RWPE1 (cell line): ENCODE results near the gene CAB39L.

Source experiments
- CTCF ChIA-PET: fragments of 350-600 bp; sonication (Branson Sonifier 250); formaldehyde crosslinking; extraction: SDS; loops from one replicate; lab custom pipeline; 2021; lab: Yijun Ruan, JAX
- POLR2A ChIA-PET: fragments of 400-600 bp; formaldehyde crosslinking; extraction: SDS; loops from one replicate; lab custom pipeline; 2020; ENCODE audit warnings: antibody characterized with exemption; ENCODE audit not compliant: low non-redundant PET; lab: Yijun Ruan, JAX
- DNase-seq: peaks from one replicate; pipeline ENCODE4 v3.0.0; 2012; ENCODE audit warnings: low spot score
- H3K27ac ChIP-seq: fragments of 450-650 bp; 2 replicates; pipeline ENCODE4 v1.5.1; 2017
- CTCF ChIP-seq: fragments of 450-650 bp; conservative IDR thresholded peaks from 2 replicates; pipeline ENCODE4 v1.5.1; 2017; ENCODE audit warnings: low read depth, mild to moderate bottlenecking

CAB39L gene

GRCh38 chr13:49368688-49369087, 75.2 kb downstream of the CAB39L start:
- TF ChIP-seq CTCF: no peak
- DNase-seq: no peak
- ChIA-PET POLR2A (no interaction called here), CTCF (interaction anchor here (0.7 kb wide), 1 partner anchor 11 kb away, joined by 3 read pairs; no protein-coding TSS in a partner anchor)
- H3K27ac ChIP-seq: no peak overlapping the region

GRCh38 chr13:49367640-49368422, 76.0 kb downstream of the CAB39L start:
- H3K27ac ChIP-seq: no peak overlapping the region
- POLR2A ChIA-PET: no interaction called here
- CTCF ChIA-PET: no interaction called here
- DNase-seq: no peak
- no peak for TF ChIP-seq CTCF

GRCh38 chr13:49366841-49367240, 77.0 kb downstream of the CAB39L start:
- no peak for DNase-seq
- POLR2A ChIA-PET: no interaction called here
- CTCF ChIA-PET: no interaction called here

GRCh38 chr13:49357694-49358093, 86.2 kb downstream of the CAB39L start:
- no peak for TF ChIP-seq CTCF
- POLR2A ChIA-PET: no interaction called here
- DNase-seq: no peak
- no peak overlapping the region for H3K27ac ChIP-seq
- CTCF ChIA-PET: interaction anchor here (0.5 to 0.8 kb wide), 2 partner anchors 11 to 56 kb away, joined by 3 read pairs; no protein-coding TSS in a partner anchor

More at GRCh38 chr13:49366841-49367240, 77.0 kb downstream of the CAB39L start:
- H3K27ac ChIP-seq: no peak overlapping the region
- TF ChIP-seq CTCF: no peak

GRCh38 chr13:49356223-49356622, 87.6 kb downstream of the CAB39L start:
- no peak for TF ChIP-seq CTCF
- no peak for DNase-seq
- no peak overlapping the region for H3K27ac ChIP-seq
- ChIA-PET POLR2A (no interaction called here), CTCF (no interaction called here)

GRCh38 chr13:49354719-49355118, 89.1 kb downstream of the CAB39L start:
- CTCF ChIA-PET: no interaction called here
- TF ChIP-seq CTCF: no peak
- POLR2A ChIA-PET: no interaction called here
- no peak overlapping the region for H3K27ac ChIP-seq
- DNase-seq: no peak
